ENCODE measurements around the gene IGFL3.

Gene IGFL3

DNA sequence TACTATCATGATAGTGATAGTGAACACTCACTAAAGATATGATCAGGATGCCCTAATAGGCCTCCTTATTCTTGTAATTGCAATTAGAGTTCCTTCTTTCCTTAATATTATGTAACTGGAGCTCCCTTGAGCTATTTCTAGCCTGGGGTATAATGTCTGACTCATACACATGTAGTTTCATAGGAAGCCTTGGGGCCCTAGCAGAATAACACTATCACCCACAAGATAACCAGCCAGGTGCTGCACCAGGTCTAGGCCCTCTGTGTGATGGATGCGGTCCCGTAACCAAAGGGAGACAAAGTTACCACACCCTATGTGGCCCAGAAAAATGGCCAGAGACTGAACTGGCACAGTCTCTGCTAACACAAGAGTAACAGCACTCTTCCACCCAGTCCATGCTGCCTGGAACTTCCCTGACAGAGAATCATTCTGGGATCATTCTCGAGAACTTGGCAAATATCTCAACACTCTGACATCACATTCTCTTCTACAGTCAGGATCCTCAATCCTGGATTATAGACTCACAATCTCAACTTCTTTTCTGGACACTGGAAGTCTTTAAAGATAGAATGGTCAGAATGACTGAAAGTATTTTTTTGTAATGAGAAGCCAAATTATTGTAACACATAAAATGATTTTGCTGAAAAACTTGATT lies 51.1 kb downstream of the IGFL3 start:
- H3K36me3 Mint-ChIP-seq (ENCODE audit: low read depth), result no peaks in the 10 kb centered on the region
- H3K27me3 Mint-ChIP-seq (ENCODE audit: low read depth), result peaks cover 76% of the 10 kb centered on the region
- H3K4me3 Mint-ChIP-seq, result no peak overlapping the region
- peaks cover 32% of the 10 kb centered on the region for H3K4me1 Mint-ChIP-seq
- no peaks in the 10 kb centered on the region for H3K9me3 Mint-ChIP-seq
- TF ChIP-seq, protein P1, sequence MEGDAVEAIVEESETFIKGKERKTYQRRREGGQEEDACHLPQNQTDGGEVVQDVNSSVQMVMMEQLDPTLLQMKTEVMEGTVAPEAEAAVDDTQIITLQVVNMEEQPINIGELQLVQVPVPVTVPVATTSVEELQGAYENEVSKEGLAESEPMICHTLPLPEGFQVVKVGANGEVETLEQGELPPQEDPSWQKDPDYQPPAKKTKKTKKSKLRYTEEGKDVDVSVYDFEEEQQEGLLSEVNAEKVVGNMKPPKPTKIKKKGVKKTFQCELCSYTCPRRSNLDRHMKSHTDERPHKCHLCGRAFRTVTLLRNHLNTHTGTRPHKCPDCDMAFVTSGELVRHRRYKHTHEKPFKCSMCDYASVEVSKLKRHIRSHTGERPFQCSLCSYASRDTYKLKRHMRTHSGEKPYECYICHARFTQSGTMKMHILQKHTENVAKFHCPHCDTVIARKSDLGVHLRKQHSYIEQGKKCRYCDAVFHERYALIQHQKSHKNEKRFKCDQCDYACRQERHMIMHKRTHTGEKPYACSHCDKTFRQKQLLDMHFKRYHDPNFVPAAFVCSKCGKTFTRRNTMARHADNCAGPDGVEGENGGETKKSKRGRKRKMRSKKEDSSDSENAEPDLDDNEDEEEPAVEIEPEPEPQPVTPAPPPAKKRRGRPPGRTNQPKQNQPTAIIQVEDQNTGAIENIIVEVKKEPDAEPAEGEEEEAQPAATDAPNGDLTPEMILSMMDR (IDR thresholded peaks at IDR 0.05; ENCODE audit: unreplicated experiment in 3 of 3), result no peak
- H3K27ac Mint-ChIP-seq, result no peak overlapping the region

Data from nephron (organoid).